ENCODE measurements around the gene LRRC15. TPM values are rescaled to one million over a fixed set of nuclear protein-coding genes. Genes with fewer than 3 reads are reported as not detected.

Gene LRRC15
- total RNA-seq (under 1 TPM in 5 of 6 donors, not detected in 1; 0.03 to 0.25 (median 0.09) TPM), polyA plus RNA-seq (under 1 TPM; 0.02 to 0.04 TPM)

DNA sequence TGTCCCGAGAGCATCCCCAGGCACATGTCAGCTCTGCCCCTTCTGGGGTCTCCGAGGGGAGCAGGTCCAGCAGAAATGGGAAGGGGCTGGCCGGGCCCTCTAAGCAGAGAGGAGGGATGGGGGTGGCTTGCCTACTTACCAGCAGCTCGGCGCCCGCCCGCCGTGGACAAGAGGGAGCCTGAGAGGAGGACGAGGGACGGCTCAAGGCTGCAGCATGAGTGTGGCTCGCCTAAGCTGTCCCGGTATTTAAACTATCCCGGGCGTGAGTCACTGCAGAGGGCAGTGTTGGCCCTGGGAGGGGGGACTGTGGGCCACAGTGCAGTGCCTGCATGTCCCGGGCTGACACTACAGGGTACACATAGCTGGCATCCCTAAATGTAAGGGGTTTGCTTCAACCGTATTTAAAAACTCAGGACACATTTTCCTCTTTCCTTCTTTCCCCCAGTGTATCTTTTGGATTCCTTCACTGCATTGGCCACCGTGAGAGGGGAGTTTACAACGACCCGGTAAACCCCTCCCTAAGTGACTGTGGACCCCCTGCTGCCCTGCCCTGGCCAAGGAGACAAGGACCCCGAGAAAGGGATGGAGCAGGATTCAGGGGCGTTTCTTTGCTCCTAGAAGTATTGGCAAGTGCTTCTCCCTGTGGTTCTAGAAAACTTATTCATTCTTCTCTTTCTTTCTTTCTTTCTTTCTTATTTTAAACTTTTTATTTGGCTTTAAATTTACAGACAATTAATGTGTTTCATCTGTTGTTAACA is at the start of gene LRRC15:
TSS of gene LRRC15 (minus strand) at position 222 of the 758 bp plus-strand sequence. CDS start 8,700 bp downstream, outside the sequence.
- no peaks in the 10 kb centered on the region for H3K36me3 ChIP-seq
- TF ChIP-seq, protein P1, sequence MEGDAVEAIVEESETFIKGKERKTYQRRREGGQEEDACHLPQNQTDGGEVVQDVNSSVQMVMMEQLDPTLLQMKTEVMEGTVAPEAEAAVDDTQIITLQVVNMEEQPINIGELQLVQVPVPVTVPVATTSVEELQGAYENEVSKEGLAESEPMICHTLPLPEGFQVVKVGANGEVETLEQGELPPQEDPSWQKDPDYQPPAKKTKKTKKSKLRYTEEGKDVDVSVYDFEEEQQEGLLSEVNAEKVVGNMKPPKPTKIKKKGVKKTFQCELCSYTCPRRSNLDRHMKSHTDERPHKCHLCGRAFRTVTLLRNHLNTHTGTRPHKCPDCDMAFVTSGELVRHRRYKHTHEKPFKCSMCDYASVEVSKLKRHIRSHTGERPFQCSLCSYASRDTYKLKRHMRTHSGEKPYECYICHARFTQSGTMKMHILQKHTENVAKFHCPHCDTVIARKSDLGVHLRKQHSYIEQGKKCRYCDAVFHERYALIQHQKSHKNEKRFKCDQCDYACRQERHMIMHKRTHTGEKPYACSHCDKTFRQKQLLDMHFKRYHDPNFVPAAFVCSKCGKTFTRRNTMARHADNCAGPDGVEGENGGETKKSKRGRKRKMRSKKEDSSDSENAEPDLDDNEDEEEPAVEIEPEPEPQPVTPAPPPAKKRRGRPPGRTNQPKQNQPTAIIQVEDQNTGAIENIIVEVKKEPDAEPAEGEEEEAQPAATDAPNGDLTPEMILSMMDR (IDR thresholded peaks at IDR 0.05), result no peak
- WGBS, 2 donors, result 9 to 12% methylated on average over 21 of the region's 21 CpGs
- ATAC-seq (peak in 3 of 4 donors; percentile 64 to 80 (median 74)), DNase-seq (peak in 1 of 6 donors; percentile 12), FAIRE-seq (no peak)
- H3K27ac ChIP-seq, result no peak within 1 kb of the TSS
- H3K9me3 ChIP-seq, result no peaks in the 10 kb centered on the region
- intact Hi-C loops (cut with DNase I), result no loop called here
- H3K27me3 ChIP-seq, result no peaks in the 10 kb centered on the region
- H3K4me1 ChIP-seq, result no peaks in the 10 kb centered on the region
- H3K4me3 ChIP-seq, result no peak within 1 kb of the TSS

- Histone ChIP-seq H3K36me3 (peaks cover 0 to 8% (median 0%) of the 10 kb centered on the region in 3 donors), H3K9me3 (no peaks in the 10 kb centered on the region), H3K27ac (no peak overlapping the region), H3K27me3 (no peaks in the 10 kb centered on the region), H3K4me1 (no peaks in the 10 kb centered on the region), H3K4me3 (no peak overlapping the region)
- FAIRE-seq (no peak), ATAC-seq (no peak), DNase-seq (no peak)
- WGBS, 2 donors, result 90 to 91% methylated on average over 2 of the region's 2 CpGs
- intact Hi-C loops (cut with DNase I), result no loop called here
- TF ChIP-seq, protein P1 (IDR thresholded peaks at IDR 0.05), result no peak
These were observed 49.1 kb upstream of the LRRC15 start for GRCh38 chr3:194418671-194419070.

- H3K36me3 ChIP-seq, result no peaks in the 10 kb centered on the region
- intact Hi-C loops (cut with DNase I), result loop anchor here in 1 of 3 donors (5.0 kb wide), 1 partner anchor 75 kb away; no protein-coding TSS in a partner anchor
- H3K27ac ChIP-seq, result no peak overlapping the region
- H3K27me3 ChIP-seq, result no peaks in the 10 kb centered on the region
- no peak for FAIRE-seq
- WGBS, 2 donors, result 87 to 93% methylated on average over 7 of the region's 7 CpGs
- H3K9me3 ChIP-seq, result no peaks in the 10 kb centered on the region
- TF ChIP-seq, protein P1 (IDR thresholded peaks at IDR 0.05), result no peak
- no peak overlapping the region for H3K4me3 ChIP-seq
- DNase-seq, result no peak
- peaks cover 0 to 6% (median 0%) of the 10 kb centered on the region in 3 donors for H3K4me1 ChIP-seq
- peak in 1 of 4 donors; percentile 37 for ATAC-seq
These were observed 37.9 kb upstream of the LRRC15 start for GRCh38 chr3:194407423-194407822.

GRCh38 chr3:194405766-194406165 is 36.2 kb upstream of the LRRC15 start:
- no peak for ATAC-seq
- H3K36me3 ChIP-seq, result no peaks in the 10 kb centered on the region
- H3K27ac ChIP-seq, result no peak overlapping the region
- no peak for FAIRE-seq
- TF ChIP-seq, protein P1 (IDR thresholded peaks at IDR 0.05), result no peak
- no peak overlapping the region for H3K4me3 ChIP-seq
- DNase-seq, result no peak
- 93 to 96% methylated on average over 2 of the region's 2 CpGs for WGBS, 2 donors
- intact Hi-C loops (cut with DNase I), result loop anchor here in 1 of 3 donors (5.0 kb wide), 1 partner anchor 73 kb away; no protein-coding TSS in a partner anchor
- no peaks in the 10 kb centered on the region for H3K27me3 ChIP-seq
- no peaks in the 10 kb centered on the region for H3K9me3 ChIP-seq
- peaks cover 0 to 6% (median 0%) of the 10 kb centered on the region in 3 donors for H3K4me1 ChIP-seq

Data from pancreas (tissue), 10 donors.